HepG2 (cell line): ENCODE data around the gene CERT1. TPM values are rescaled to one million over a fixed set of nuclear protein-coding genes. Genes with fewer than 3 reads are reported as not detected.

Experiments
- CEBPB ChIP-seq: IDR thresholded peaks from 2 replicates; pipeline ENCODE4 v1.6.1; 2011; ENCODE audit warnings: low read depth, low read length, improper control_type of control experiment, borderline replicate concordance
- HDAC1 ChIP-seq: sonication (generic); formaldehyde crosslinking; IDR thresholded peaks from 2 replicates; pipeline ENCODE4 v1.5.1; 2020; ENCODE audit warnings: mild to moderate bottlenecking, missing genetic modification reagents
- NFKB2 ChIP-seq: sonication (generic); formaldehyde crosslinking; IDR thresholded peaks from 2 replicates; pipeline ENCODE4 v1.4.0; 2020; ENCODE audit warnings: missing genetic modification reagents, borderline replicate concordance
- NFRKB ChIP-seq: fragments of 450-650 bp; IDR thresholded peaks from 2 replicates; pipeline ENCODE4 v1.6.1; 2017
- PITX1 ChIP-seq: sonication (generic); formaldehyde crosslinking; IDR thresholded peaks from 2 replicates; pipeline ENCODE4 v1.5.1; 2020; ENCODE audit warnings: mild to moderate bottlenecking, missing genetic modification reagents
- RARA ChIP-seq: IDR thresholded peaks from 2 replicates; pipeline ENCODE4 v1.6.1; 2016; ENCODE audit warnings: missing genetic modification reagents, missing compliant biosample characterization
- RBM22 ChIP-seq: fragments of 200-400 bp; formaldehyde crosslinking; optimal IDR thresholded peaks from 2 replicates; pipeline ENCODE3; 2017; ENCODE audit warnings: mild to moderate bottlenecking, low read length, moderate library complexity
- RFXAP ChIP-seq: sonication (generic); formaldehyde crosslinking; IDR thresholded peaks from 2 replicates; pipeline ENCODE4 v1.4.0; 2020; ENCODE audit warnings: missing genetic modification reagents, borderline replicate concordance
- SALL1 ChIP-seq: sonication (generic); formaldehyde crosslinking; IDR thresholded peaks from 2 replicates; pipeline ENCODE4 v1.8.0; 2022; ENCODE audit warnings: mild to moderate bottlenecking, missing genetic modification reagents
- SMAD9 ChIP-seq: sonication (generic); formaldehyde crosslinking; IDR thresholded peaks from 2 replicates; pipeline ENCODE4 v1.5.1; 2020; ENCODE audit warnings: mild to moderate bottlenecking, missing genetic modification reagents
- SOX5 ChIP-seq: IDR thresholded peaks from 2 replicates; pipeline ENCODE4 v1.6.1; 2016; ENCODE audit warnings: borderline replicate concordance
- SP140L ChIP-seq: sonication (generic); formaldehyde crosslinking; IDR thresholded peaks from 2 replicates; pipeline ENCODE4 v1.4.0; 2020; ENCODE audit warnings: missing genetic modification reagents, borderline replicate concordance
- TCF7 ChIP-seq: sonication (generic); IDR thresholded peaks from 2 replicates; pipeline ENCODE4 v1.6.1; 2016; ENCODE audit warnings: antibody characterized with exemption, low read depth
- TOE1 ChIP-seq: sonication (generic); formaldehyde crosslinking; IDR thresholded peaks from 2 replicates; pipeline ENCODE4 v1.4.0; 2020; ENCODE audit warnings: mild to moderate bottlenecking, missing genetic modification reagents
- U2AF2 ChIP-seq: fragments of 200-400 bp; formaldehyde crosslinking; IDR thresholded peaks from 2 replicates; pipeline ENCODE4 v1.6.1; 2017; ENCODE audit warnings: low read depth, mild to moderate bottlenecking, low read length
- XBP1 ChIP-seq: sonication (generic); formaldehyde crosslinking; IDR thresholded peaks from 2 replicates; pipeline ENCODE4 v1.5.0; 2020; ENCODE audit warnings: missing genetic modification reagents
- YEATS4 ChIP-seq: sonication (generic); formaldehyde crosslinking; IDR thresholded peaks from 2 replicates; pipeline ENCODE4 v1.4.0; 2020; ENCODE audit warnings: missing genetic modification reagents, borderline replicate concordance
- ZNF138 ChIP-seq: sonication (generic); formaldehyde crosslinking; IDR thresholded peaks from 2 replicates; pipeline ENCODE4 v1.5.0; 2020; ENCODE audit warnings: mild to moderate bottlenecking, low read depth, missing genetic modification reagents
- ZNF501 ChIP-seq: sonication (generic); formaldehyde crosslinking; IDR thresholded peaks from 2 replicates; pipeline ENCODE4 v1.5.1; 2020; ENCODE audit warnings: mild to moderate bottlenecking, moderate library complexity, missing genetic modification reagents
- ZNF556 ChIP-seq: sonication (generic); formaldehyde crosslinking; IDR thresholded peaks from 2 replicates; pipeline ENCODE4 v1.4.0; 2020; ENCODE audit warnings: mild to moderate bottlenecking, missing genetic modification reagents, borderline replicate concordance
- ZNF780A ChIP-seq: sonication (generic); formaldehyde crosslinking; IDR thresholded peaks from 2 replicates; pipeline ENCODE4 v1.8.0; 2022; ENCODE audit warnings: mild to moderate bottlenecking, missing genetic modification reagents, moderate library complexity
- polyA plus RNA-seq, 8 experiments: library from polyadenylated mRNA; depleted of rRNA in 3 of 8; stranded (reverse) in 7 of 8; unstranded in 1 of 8; fragments of >200 nt; fragmentation: Illumina TruSeq in 4 of 8; extraction: Trizol in 4 of 8; gene quantifications; 2 replicates each; pipeline versions ENCODE4 v1.2.1 to v1.2.3, GENCODE V29; 2011 to 2016; ENCODE audit warnings: low read depth in 4 of 8, missing spikeins in 1 of 8, mixed read lengths in 1 of 8; ENCODE audit not compliant: insufficient read depth in 1 of 8
- total RNA-seq, 5 experiments: library from RNA; depleted of rRNA; stranded (reverse); fragments of >200 nt; fragmentation: Illumina TruSeq; extraction: Trizol; gene quantifications; 2 replicates each; pipeline ENCODE4 v1.2.3, GENCODE V29; 2016; ENCODE audit warnings: low read depth in 1 of 5
- TF ChIP-seq, protein P1 (sequence below): IDR thresholded peaks from 2 replicates; pipeline ENCODE4 v1.6.1; 2016; ENCODE audit warnings: mild to moderate bottlenecking
- TF ChIP-seq, protein P2 (sequence below): sonication (generic); formaldehyde crosslinking; IDR thresholded peaks from 2 replicates; pipeline ENCODE4 v1.4.0; 2020; ENCODE audit warnings: mild to moderate bottlenecking, missing genetic modification reagents
- TF ChIP-seq, protein P3 (sequence below): IDR thresholded peaks from 2 replicates; pipeline ENCODE4 v1.6.1; 2012; ENCODE audit warnings: low read length, improper control_type of control experiment
- TF ChIP-seq, protein P4 (sequence below): sonication (generic); formaldehyde crosslinking; IDR thresholded peaks from 2 replicates; pipeline ENCODE4 v1.4.0; 2020; ENCODE audit warnings: missing genetic modification reagents

Gene CERT1
- total and polyA plus RNA-seq, 2 of the 13 experiments (the other 11 are each of a cell fraction or from before 2014, with no cell fraction given): 8.2 to 12.7 TPM

DNA sequence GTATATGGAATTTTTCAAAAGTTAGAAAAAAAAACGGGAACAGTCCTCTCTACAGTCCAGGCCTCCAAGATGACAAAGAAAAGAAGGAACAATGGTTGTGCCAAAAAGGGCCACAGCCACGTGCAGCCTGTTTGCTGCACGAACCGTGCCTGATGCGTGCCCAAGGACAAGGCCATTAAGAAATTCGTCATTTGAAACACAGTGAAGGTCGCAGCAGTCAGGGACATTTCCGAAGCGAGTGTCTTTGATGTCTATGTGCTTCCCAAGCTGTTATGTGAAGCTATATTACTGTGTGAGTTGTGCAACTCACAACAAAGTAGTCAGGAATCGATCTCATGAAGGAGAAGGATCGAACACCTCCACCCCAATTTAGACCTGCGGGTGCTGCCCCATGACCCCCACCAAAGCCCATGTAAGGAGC, 137.0 kb downstream of the CERT1 start (continued):
- TF ChIP-seq SP140L (no peak), XBP1 (CRISPR knock-in tag) (no peak), ZNF138 (no peak), SMAD9 (CRISPR knock-in tag) (no peak), TOE1 (no peak), RARA (CRISPR knock-in tag) (peak; percentile 77), SALL1 (peak; percentile 95), U2AF2 (no peak), NFKB2 (CRISPR knock-in tag) (no peak), SOX5 (CRISPR knock-in tag) (peak; percentile 98), RBM22 (no peak), ZNF556 (CRISPR knock-in tag) (no peak), ZNF501 (0 out of 2 replicates have a peak, but pooled peaks have one; percentile 23), RFXAP (CRISPR knock-in tag) (0 out of 2 replicates have a peak, but pooled peaks have one; percentile 43), TCF7 (peak; percentile 82), NFRKB (no peak), HDAC1 (peak; percentile 29; the same call in 1 of the 2 replicates), ZNF780A (CRISPR knock-in tag) (no peak), YEATS4 (CRISPR knock-in tag) (peak; percentile 60; the same call in 1 of the 2 replicates), PITX1 (0 out of 2 replicates have a peak, but pooled peaks have one; percentile 12), CEBPB (peak; percentile 92)
- TF ChIP-seq, protein P1, sequence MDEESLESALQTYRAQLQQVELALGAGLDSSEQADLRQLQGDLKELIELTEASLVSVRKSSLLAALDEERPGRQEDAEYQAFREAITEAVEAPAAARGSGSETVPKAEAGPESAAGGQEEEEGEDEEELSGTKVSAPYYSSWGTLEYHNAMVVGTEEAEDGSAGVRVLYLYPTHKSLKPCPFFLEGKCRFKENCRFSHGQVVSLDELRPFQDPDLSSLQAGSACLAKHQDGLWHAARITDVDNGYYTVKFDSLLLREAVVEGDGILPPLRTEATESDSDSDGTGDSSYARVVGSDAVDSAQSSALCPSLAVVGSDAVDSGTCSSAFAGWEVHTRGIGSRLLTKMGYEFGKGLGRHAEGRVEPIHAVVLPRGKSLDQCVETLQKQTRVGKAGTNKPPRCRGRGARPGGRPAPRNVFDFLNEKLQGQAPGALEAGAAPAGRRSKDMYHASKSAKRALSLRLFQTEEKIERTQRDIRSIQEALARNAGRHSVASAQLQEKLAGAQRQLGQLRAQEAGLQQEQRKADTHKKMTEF (CRISPR knock-in tag): peak; percentile 64
- TF ChIP-seq, protein P2, sequence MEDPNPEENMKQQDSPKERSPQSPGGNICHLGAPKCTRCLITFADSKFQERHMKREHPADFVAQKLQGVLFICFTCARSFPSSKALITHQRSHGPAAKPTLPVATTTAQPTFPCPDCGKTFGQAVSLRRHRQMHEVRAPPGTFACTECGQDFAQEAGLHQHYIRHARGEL: no peak
- TF ChIP-seq, protein P3, sequence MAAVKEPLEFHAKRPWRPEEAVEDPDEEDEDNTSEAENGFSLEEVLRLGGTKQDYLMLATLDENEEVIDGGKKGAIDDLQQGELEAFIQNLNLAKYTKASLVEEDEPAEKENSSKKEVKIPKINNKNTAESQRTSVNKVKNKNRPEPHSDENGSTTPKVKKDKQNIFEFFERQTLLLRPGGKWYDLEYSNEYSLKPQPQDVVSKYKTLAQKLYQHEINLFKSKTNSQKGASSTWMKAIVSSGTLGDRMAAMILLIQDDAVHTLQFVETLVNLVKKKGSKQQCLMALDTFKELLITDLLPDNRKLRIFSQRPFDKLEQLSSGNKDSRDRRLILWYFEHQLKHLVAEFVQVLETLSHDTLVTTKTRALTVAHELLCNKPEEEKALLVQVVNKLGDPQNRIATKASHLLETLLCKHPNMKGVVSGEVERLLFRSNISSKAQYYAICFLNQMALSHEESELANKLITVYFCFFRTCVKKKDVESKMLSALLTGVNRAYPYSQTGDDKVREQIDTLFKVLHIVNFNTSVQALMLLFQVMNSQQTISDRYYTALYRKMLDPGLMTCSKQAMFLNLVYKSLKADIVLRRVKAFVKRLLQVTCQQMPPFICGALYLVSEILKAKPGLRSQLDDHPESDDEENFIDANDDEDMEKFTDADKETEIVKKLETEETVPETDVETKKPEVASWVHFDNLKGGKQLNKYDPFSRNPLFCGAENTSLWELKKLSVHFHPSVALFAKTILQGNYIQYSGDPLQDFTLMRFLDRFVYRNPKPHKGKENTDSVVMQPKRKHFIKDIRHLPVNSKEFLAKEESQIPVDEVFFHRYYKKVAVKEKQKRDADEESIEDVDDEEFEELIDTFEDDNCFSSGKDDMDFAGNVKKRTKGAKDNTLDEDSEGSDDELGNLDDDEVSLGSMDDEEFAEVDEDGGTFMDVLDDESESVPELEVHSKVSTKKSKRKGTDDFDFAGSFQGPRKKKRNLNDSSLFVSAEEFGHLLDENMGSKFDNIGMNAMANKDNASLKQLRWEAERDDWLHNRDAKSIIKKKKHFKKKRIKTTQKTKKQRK: no peak
- TF ChIP-seq, protein P4, sequence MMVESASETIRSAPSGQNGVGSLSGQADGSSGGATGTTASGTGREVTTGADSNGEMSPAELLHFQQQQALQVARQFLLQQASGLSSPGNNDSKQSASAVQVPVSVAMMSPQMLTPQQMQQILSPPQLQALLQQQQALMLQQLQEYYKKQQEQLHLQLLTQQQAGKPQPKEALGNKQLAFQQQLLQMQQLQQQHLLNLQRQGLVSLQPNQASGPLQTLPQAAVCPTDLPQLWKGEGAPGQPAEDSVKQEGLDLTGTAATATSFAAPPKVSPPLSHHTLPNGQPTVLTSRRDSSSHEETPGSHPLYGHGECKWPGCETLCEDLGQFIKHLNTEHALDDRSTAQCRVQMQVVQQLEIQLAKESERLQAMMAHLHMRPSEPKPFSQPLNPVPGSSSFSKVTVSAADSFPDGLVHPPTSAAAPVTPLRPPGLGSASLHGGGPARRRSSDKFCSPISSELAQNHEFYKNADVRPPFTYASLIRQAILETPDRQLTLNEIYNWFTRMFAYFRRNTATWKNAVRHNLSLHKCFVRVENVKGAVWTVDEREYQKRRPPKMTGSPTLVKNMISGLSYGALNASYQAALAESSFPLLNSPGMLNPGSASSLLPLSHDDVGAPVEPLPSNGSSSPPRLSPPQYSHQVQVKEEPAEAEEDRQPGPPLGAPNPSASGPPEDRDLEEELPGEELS (CRISPR knock-in tag): peak; percentile 74
